CD14-positive monocyte (primary cell): Measurements from ENCODE around the gene SLX4. TPM values are rescaled to one million over a fixed set of nuclear protein-coding genes. Genes with fewer than 3 reads are reported as not detected.

ENCODE experiments used
- DNase-seq, 3 donors: peaks; one replicate each; pipeline ENCODE4 v3.0.0-alpha.2; 2011 to 2022
- H2AFZ ChIP-seq: 2 replicates; pipeline ENCODE4 v1.6.0; 2012; ENCODE audit warnings: mild to moderate bottlenecking, low read depth, low read length, inconsistent platforms; ENCODE audit not compliant: insufficient read depth, poor library complexity, severe bottlenecking
- H3K27ac ChIP-seq, 2 donors: 1 replicate in 1 of 2; 2 replicates in 1 of 2; pipeline ENCODE4 v1.5.1; 2012 to 2013; ENCODE audit warnings: low read length in 2 of 2, control low read depth in 1 of 2, inconsistent platforms in 1 of 2, low read depth in 1 of 2, mild to moderate bottlenecking in 1 of 2
- H3K27me3 ChIP-seq, 2 donors: one replicate each; pipeline versions ENCODE4 v1.6.0 to v1.6.1; 2011 to 2013; ENCODE audit warnings: low read length in 2 of 2; ENCODE audit not compliant: control insufficient read depth in 2 of 2, insufficient read depth in 2 of 2
- H3K36me3 ChIP-seq, 2 donors: replicated peaks in 1 of 2; 1 replicate in 1 of 2; 2 replicates in 1 of 2; pipeline versions ENCODE4 v1.5.1 to v1.6.1; 2012 to 2013; ENCODE audit warnings: low read length in 2 of 2, control low read depth in 1 of 2, inconsistent platforms in 1 of 2, mild to moderate bottlenecking in 1 of 2; ENCODE audit not compliant: insufficient read depth in 2 of 2, control insufficient read depth in 1 of 2
- H3K4me1 ChIP-seq, 2 donors: 1 replicate in 1 of 2; 2 replicates in 1 of 2; pipeline versions ENCODE4 v1.5.1 to v1.6.1; 2012 to 2013; ENCODE audit warnings: low read length in 2 of 2, control low read depth in 1 of 2, inconsistent platforms in 1 of 2, mild to moderate bottlenecking in 1 of 2, moderate library complexity in 1 of 2; ENCODE audit not compliant: insufficient read depth in 2 of 2, control insufficient read depth in 1 of 2
- H3K4me2 ChIP-seq: replicated peaks from 2 replicates; pipeline ENCODE3; 2012; ENCODE audit warnings: low read length, moderate library complexity, mild to moderate bottlenecking; ENCODE audit not compliant: poor library complexity, severe bottlenecking; ENCODE audit errors: extremely low read depth
- H3K4me3 ChIP-seq, 3 experiments: fragments of 200-600 bp in 1 of 3; sonication (generic) in 1 of 3; replicated peaks in 1 of 3; 1 replicate in 2 of 3; 2 replicates in 1 of 3; pipeline ENCODE4 v1.5.1; 2011 to 2013; ENCODE audit warnings: low read length in 3 of 3, mild to moderate bottlenecking in 3 of 3, control low read depth in 2 of 3, low read depth in 2 of 3, inconsistent platforms in 1 of 3, moderate library complexity in 1 of 3
- H3K79me2 ChIP-seq: 2 replicates; pipeline ENCODE4 v1.6.0; 2012; ENCODE audit warnings: mild to moderate bottlenecking, control low read depth, inconsistent platforms, low read length, moderate library complexity; ENCODE audit not compliant: insufficient read depth
- H3K9ac ChIP-seq: 2 replicates; pipeline ENCODE4 v1.6.0; 2017; ENCODE audit warnings: low read length, mild to moderate bottlenecking; ENCODE audit not compliant: insufficient read depth, poor library complexity, severe bottlenecking
- H3K9me3 ChIP-seq, 2 donors: replicated peaks in 1 of 2; 1 replicate in 1 of 2; 2 replicates in 1 of 2; pipeline versions ENCODE4 v1.5.1 to v1.6.1; 2012 to 2013; ENCODE audit warnings: low read length in 2 of 2, control low read depth in 1 of 2; ENCODE audit not compliant: control insufficient read depth in 1 of 2, insufficient read depth in 1 of 2
- H4K20me1 ChIP-seq: 2 replicates; pipeline ENCODE4 v1.6.0; 2012; ENCODE audit warnings: mild to moderate bottlenecking, low read length, control low read depth, moderate library complexity; ENCODE audit not compliant: insufficient read depth
- H3K27ac Mint-ChIP-seq, 7 donors: one replicate each; pipeline ENCODE4 v1.8.0; 2020; ENCODE audit warnings: mild to moderate bottlenecking in 7 of 7, mixed read lengths in 7 of 7, moderate library complexity in 6 of 7, inconsistent platforms in 2 of 7
- H3K27me3 Mint-ChIP-seq, 3 donors: one replicate each; pipeline ENCODE4 v1.8.0; 2021 to 2022; ENCODE audit warnings: low read depth in 3 of 3, mild to moderate bottlenecking in 3 of 3, mixed read lengths in 3 of 3, moderate library complexity in 3 of 3, inconsistent platforms in 1 of 3
- H3K36me3 Mint-ChIP-seq, 2 donors: one replicate each; pipeline ENCODE4 v1.8.0; 2020; ENCODE audit warnings: mixed read lengths in 2 of 2, inconsistent platforms in 1 of 2, mild to moderate bottlenecking in 1 of 2
- H3K4me1 Mint-ChIP-seq: one replicate; pipeline ENCODE4 v1.8.0; 2020; ENCODE audit warnings: mild to moderate bottlenecking, mixed read lengths
- H3K4me3 Mint-ChIP-seq, 2 donors: one replicate each; pipeline ENCODE4 v1.8.0; 2020; ENCODE audit warnings: mild to moderate bottlenecking in 2 of 2, mixed read lengths in 2 of 2, moderate library complexity in 1 of 2
- H3K9me3 Mint-ChIP-seq, 7 donors: one replicate each; pipeline ENCODE4 v1.8.0; 2020 to 2022; ENCODE audit warnings: mixed read lengths in 7 of 7, mild to moderate bottlenecking in 6 of 7, moderate library complexity in 6 of 7, inconsistent platforms in 2 of 7
- WGBS: methylation state at CpG from one replicate; pipeline ENCODE4 v1.1.5; 2013; ENCODE audit warnings: missing lambda C conversion rate; ENCODE audit not compliant: insufficient coverage; 5-methylcytosine and 5-hydroxymethylcytosine counted together
- intact Hi-C, 2 donors: fragments of 100-400 bp; cut with micrococcal nuclease; formaldehyde crosslinking; loops; one replicate each; pipeline versions ENCODE4 v1.15.0 to v1.15.1; 2023
- polyA plus RNA-seq, 3 donors: library from polyadenylated mRNA; depleted of rRNA in 1 of 3; unstranded in 2 of 3; stranded (reverse) in 1 of 3; fragments of 300-500 nt in 2 of 3; fragments of >200 nt in 1 of 3; fragmentation: Illumina TruSeq in 2 of 3; gene quantifications; 1 replicate in 2 of 3; 2 replicates in 1 of 3; pipeline ENCODE4 v1.2.3, GENCODE V29; 2012 to 2021
- TF ChIP-seq, protein P1 (sequence below): fragments of 200-600 bp; IDR thresholded peaks from one replicate; pipeline ENCODE4 v1.8.0; 2022; ENCODE audit warnings: antibody characterized with exemption, mild to moderate bottlenecking

SLX4 gene
- polyA plus RNA-seq, 3 donors: 0.12 to 2.4 (median 0.71) TPM

DNA sequence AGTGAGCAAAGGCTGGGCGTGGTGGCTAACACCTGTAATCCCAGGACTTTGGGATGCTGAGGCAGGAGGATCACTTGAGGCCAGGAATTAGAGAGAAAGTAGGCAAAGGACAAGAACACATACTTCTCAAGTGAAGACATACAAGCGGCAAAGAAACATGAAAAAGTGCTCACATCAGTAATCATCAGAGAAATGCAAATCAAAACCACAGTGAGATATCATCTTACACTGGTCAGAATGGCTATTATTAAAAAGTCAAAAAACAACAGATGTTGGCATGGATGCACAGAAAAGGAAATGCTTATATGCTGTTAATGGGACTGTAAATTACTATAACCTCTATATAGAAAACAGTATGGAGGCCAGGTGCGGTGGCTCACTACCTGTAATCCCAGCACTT lies 12.2 kb upstream of the SLX4 start:
- DNase-seq: no peak
- peaks cover 8% of the 10 kb centered on the region for H4K20me1 ChIP-seq
- Mint-ChIP-seq H3K4me3 (no peak overlapping the region), H3K4me1 (peaks cover 53% of the 10 kb centered on the region), H3K36me3 (peaks cover 8% of the 10 kb centered on the region in 2 donors), H3K9me3 (no peaks in the 10 kb centered on the region), H3K27ac (no peak overlapping the region), H3K27me3 (no peaks in the 10 kb centered on the region)
- no peak overlapping the region for H3K4me2 ChIP-seq
- no peaks in the 10 kb centered on the region for H3K9me3 ChIP-seq
- no peak overlapping the region for H3K4me3 ChIP-seq
- H3K4me1 ChIP-seq: peaks cover 45 to 52% of the 10 kb centered on the region in 2 donors
- intact Hi-C loops: no loop called here
- peaks cover 66% of the 10 kb centered on the region for H3K79me2 ChIP-seq
- H3K9ac ChIP-seq: no peak overlapping the region
- no CpG with 5 or more reads among the region's 3 CpGs for WGBS
- H3K27me3 ChIP-seq: no peaks in the 10 kb centered on the region
- no peaks in the 10 kb centered on the region for H3K36me3 ChIP-seq
- TF ChIP-seq, protein P1, sequence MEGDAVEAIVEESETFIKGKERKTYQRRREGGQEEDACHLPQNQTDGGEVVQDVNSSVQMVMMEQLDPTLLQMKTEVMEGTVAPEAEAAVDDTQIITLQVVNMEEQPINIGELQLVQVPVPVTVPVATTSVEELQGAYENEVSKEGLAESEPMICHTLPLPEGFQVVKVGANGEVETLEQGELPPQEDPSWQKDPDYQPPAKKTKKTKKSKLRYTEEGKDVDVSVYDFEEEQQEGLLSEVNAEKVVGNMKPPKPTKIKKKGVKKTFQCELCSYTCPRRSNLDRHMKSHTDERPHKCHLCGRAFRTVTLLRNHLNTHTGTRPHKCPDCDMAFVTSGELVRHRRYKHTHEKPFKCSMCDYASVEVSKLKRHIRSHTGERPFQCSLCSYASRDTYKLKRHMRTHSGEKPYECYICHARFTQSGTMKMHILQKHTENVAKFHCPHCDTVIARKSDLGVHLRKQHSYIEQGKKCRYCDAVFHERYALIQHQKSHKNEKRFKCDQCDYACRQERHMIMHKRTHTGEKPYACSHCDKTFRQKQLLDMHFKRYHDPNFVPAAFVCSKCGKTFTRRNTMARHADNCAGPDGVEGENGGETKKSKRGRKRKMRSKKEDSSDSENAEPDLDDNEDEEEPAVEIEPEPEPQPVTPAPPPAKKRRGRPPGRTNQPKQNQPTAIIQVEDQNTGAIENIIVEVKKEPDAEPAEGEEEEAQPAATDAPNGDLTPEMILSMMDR: no peak
- H2AFZ ChIP-seq: no peak overlapping the region
- H3K27ac ChIP-seq: no peak overlapping the region

DNA sequence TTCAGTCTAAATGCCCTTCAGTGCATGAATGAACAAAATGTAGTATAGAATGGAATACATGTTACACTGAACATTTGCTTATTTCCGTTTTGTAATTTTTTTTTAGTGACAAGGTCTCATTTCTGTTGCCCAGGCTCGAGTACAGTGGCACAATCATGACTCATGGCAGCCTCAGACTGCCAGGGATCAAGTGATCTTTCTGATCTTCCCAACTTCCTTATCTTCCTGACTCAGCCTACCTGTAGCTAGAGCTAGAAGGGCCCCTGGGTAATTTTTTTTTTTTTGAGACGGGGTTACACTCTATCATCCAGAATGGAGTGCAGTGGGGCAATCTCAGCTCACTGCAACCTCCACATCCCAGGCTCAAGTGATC lies 7.3 kb upstream of the SLX4 start:
- H3K79me2 ChIP-seq: peaks cover 89% of the 10 kb centered on the region
- peaks cover 19 to 30% of the 10 kb centered on the region in 2 donors for H3K36me3 Mint-ChIP-seq

More for the DNA sequence above, 7.3 kb upstream of the SLX4 start:
- no peak overlapping the region for H3K4me3 ChIP-seq
- TF ChIP-seq, protein P1: no peak
- H3K27ac ChIP-seq: peak overlapping the region; percentile 1 to 58
- Mint-ChIP-seq H3K4me1 (peaks cover 38% of the 10 kb centered on the region), H3K27me3 (no peaks in the 10 kb centered on the region), H3K27ac (peak overlapping the region; percentile 37 to 88 (median 82)), H3K4me3 (peak overlapping the region in 1 of 2 donors; percentile 6), H3K9me3 (no peaks in the 10 kb centered on the region)
- no CpG with 5 or more reads among the region's 3 CpGs for WGBS
- H3K27me3 ChIP-seq: no peaks in the 10 kb centered on the region
- H4K20me1 ChIP-seq: peaks cover 31% of the 10 kb centered on the region
- DNase-seq: peak; percentile 51 to 85 (median 81)
- H3K36me3 ChIP-seq: peaks cover 0 to 7% of the 10 kb centered on the region in 2 donors
- H3K4me2 ChIP-seq: peak overlapping the region; percentile 15
- peaks cover 19 to 23% of the 10 kb centered on the region in 2 donors for H3K4me1 ChIP-seq
- intact Hi-C loops: loop anchor here in 1 of 2 donors (10.0 kb wide), 1 partner anchor 566 kb away; no protein-coding TSS in a partner anchor
- no peak overlapping the region for H3K9ac ChIP-seq
- H2AFZ ChIP-seq: no peak overlapping the region
- H3K9me3 ChIP-seq: no peaks in the 10 kb centered on the region
